A673 (cell line): Measurements from ENCODE around the gene KANSL1L.
"Not testable (repeated sequence)": the region's sequence is repeated elsewhere in the genome, so short reads cannot be mapped to it uniquely, and the experiment has no call there.

Experiments
- CTCF ChIP-seq: fragments of 300-800, 200-600 bp; sonication (generic); conservative IDR thresholded peaks from 2 replicates; pipeline ENCODE4 v1.5.1; 2017; ENCODE audit warnings: low read depth, mild to moderate bottlenecking, antibody characterized with exemption, low read length, moderate library complexity, mixed read lengths
- EZH2 ChIP-seq: fragments of 200-600 bp; sonication (generic); IDR thresholded peaks from 2 replicates; pipeline ENCODE4 v1.6.1; 2017; ENCODE audit warnings: borderline replicate concordance, low read depth, mild to moderate bottlenecking, mixed read lengths, antibody characterized with exemption, low read length; ENCODE audit not compliant: poor library complexity, severe bottlenecking

- not testable (repeated sequence) for TF ChIP-seq CTCF, EZH2
Measured at GRCh38 chr2:210183936-210184335, 12.7 kb upstream of the KANSL1L start.
